ENCODE measurements around the gene HIGD1B. TPM values are rescaled to one million over a fixed set of nuclear protein-coding genes. Genes with fewer than 3 reads are reported as not detected.

HIGD1B gene
- total RNA-seq, 4 donors from 2014 or later, result 3.3 to 7.4 (median 4.9) TPM

DNA sequence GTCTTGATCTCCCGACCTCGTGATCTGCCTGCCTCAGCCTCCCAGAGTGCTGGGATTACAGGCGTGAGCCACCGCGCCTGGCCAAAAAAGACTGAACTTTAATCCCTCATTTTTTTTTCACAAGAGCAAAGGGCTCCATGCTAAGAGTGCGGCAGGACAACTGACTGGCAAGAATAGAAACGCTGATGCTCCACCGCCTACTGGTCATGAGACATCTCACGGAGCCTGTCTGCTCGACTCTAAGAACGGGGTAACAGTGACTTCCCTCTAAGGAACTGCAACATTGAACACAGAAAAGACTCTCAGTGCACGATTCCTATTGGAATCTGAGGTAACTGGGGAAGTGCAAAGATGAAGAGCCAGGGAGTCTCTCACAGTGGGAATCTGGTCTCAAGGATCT lies 23.9 kb downstream of the HIGD1B start:
- no peak for TF ChIP-seq POLR2A (IDR thresholded peaks at IDR 0.05; ENCODE audit: low read depth)
- no peak for TF ChIP-seq POLR2AphosphoS5 (IDR thresholded peaks at IDR 0.05)
- TF ChIP-seq, protein P1, sequence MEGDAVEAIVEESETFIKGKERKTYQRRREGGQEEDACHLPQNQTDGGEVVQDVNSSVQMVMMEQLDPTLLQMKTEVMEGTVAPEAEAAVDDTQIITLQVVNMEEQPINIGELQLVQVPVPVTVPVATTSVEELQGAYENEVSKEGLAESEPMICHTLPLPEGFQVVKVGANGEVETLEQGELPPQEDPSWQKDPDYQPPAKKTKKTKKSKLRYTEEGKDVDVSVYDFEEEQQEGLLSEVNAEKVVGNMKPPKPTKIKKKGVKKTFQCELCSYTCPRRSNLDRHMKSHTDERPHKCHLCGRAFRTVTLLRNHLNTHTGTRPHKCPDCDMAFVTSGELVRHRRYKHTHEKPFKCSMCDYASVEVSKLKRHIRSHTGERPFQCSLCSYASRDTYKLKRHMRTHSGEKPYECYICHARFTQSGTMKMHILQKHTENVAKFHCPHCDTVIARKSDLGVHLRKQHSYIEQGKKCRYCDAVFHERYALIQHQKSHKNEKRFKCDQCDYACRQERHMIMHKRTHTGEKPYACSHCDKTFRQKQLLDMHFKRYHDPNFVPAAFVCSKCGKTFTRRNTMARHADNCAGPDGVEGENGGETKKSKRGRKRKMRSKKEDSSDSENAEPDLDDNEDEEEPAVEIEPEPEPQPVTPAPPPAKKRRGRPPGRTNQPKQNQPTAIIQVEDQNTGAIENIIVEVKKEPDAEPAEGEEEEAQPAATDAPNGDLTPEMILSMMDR (IDR thresholded peaks at IDR 0.05), result no peak
- TF ChIP-seq EP300 (IDR thresholded peaks at IDR 0.05), result no peak
- peak overlapping the region in 2 of 4 donors; percentile 40 to 58 for H3K27ac ChIP-seq (replicated peaks in 1 of 4)
- 93% methylated on average over 12 of the region's 12 CpGs for WGBS

DNA sequence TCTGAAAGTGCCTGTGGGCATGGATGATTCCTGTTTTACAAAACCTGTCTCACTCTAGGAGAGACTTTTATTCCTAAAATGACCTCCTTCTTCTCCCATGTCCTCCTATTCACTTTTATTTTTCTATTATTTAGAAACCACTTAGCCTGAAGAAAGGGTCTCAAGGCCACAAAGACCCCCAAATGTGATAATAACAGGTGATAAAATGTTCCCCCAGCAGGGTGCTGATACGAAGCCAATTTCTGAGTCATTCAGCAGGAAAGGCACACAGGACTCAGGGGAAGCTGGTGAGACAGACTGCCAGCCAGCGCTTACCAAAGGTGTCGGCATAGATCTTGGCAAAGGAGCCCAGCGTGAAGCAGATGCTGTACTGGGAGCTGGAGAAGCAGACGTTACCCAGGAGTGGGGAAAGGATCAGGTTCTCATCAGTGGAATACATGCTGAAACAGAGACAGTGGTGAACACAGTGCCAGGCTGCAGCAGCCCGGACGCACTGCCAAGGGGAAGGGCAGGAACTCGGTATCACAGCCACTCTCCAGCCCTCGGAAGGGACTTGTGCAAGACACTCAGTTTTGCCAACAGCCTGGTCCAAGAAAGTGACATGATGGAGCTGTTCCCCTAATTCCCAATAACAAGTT lies 24.6 kb downstream of the HIGD1B start:
- no peaks in the 10 kb centered on the region for H3K9me3 ChIP-seq
- TF ChIP-seq EP300 (IDR thresholded peaks at IDR 0.05), result no peak
- TF ChIP-seq POLR2AphosphoS5 (IDR thresholded peaks at IDR 0.05), result no peak
- TF ChIP-seq, protein P1 (IDR thresholded peaks at IDR 0.05), result no peak
- no peak for TF ChIP-seq POLR2A (IDR thresholded peaks at IDR 0.05; ENCODE audit: low read depth)
- peak overlapping the region in 2 of 4 donors; percentile 40 to 58 for H3K27ac ChIP-seq (replicated peaks in 1 of 4)
- no peaks in the 10 kb centered on the region for H3K27me3 ChIP-seq
- peaks cover 35 to 96% (median 89%) of the 10 kb centered on the region in 4 donors for H3K36me3 ChIP-seq
- intact Hi-C loops (cut with DNase I), result no loop called here
- no peak overlapping the region for H3K4me3 ChIP-seq
- peak; percentile 93 for DNase-seq (ENCODE audit: extremely low spot score)
- WGBS, result 74% methylated on average over 9 of the region's 9 CpGs
- H3K4me1 ChIP-seq, result peaks cover 7 to 27% (median 13%) of the 10 kb centered on the region in 4 donors

More for the DNA sequence above, 23.9 kb downstream of the HIGD1B start:
- DNase-seq (ENCODE audit: extremely low spot score), result no peak
- intact Hi-C loops (cut with DNase I), result no loop called here
- H3K36me3 ChIP-seq, result peaks cover 35 to 96% (median 89%) of the 10 kb centered on the region in 4 donors
- no peaks in the 10 kb centered on the region for H3K27me3 ChIP-seq
- no peaks in the 10 kb centered on the region for H3K9me3 ChIP-seq
- H3K4me1 ChIP-seq, result peaks cover 7 to 27% (median 13%) of the 10 kb centered on the region in 4 donors
- no peak overlapping the region for H3K4me3 ChIP-seq

DNA sequence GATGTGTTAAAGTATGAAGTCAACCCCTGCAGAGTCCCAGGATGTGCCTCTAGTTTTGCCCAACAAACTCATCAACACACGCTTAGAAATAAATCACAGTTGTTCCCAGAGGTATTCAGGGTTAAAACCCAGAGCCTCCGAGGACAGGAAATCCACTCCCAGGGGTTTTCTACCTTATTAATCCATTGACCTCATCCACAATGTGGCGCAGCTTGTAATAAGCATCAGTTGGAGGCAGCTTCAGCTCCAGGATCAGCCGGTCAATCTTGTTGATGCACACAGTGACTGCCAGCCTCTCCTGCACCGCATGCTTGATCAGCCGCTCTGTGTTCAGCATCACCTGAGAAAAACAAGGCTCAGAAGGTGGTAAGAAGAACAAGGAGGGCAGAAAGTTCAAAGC lies 28.1 kb downstream of the HIGD1B start:
- no peak overlapping the region for H3K4me3 ChIP-seq
- no peak overlapping the region for H3K27ac ChIP-seq (replicated peaks in 1 of 4)
- TF ChIP-seq POLR2A (IDR thresholded peaks at IDR 0.05; ENCODE audit: low read depth) (no peak), POLR2AphosphoS5 (IDR thresholded peaks at IDR 0.05) (no peak), EP300 (IDR thresholded peaks at IDR 0.05) (no peak)
- TF ChIP-seq, protein P1 (IDR thresholded peaks at IDR 0.05), result no peak
- intact Hi-C loops (cut with DNase I), result no loop called here
- no peak for DNase-seq (ENCODE audit: extremely low spot score)
- H3K4me1 ChIP-seq, result peaks cover 0 to 21% (median 10%) of the 10 kb centered on the region in 4 donors
- WGBS, result 95% methylated on average over 6 of the region's 6 CpGs
- H3K36me3 ChIP-seq, result peaks cover 49 to 94% (median 86%) of the 10 kb centered on the region in 4 donors
- H3K9me3 ChIP-seq, result no peaks in the 10 kb centered on the region
- no peaks in the 10 kb centered on the region for H3K27me3 ChIP-seq

DNA sequence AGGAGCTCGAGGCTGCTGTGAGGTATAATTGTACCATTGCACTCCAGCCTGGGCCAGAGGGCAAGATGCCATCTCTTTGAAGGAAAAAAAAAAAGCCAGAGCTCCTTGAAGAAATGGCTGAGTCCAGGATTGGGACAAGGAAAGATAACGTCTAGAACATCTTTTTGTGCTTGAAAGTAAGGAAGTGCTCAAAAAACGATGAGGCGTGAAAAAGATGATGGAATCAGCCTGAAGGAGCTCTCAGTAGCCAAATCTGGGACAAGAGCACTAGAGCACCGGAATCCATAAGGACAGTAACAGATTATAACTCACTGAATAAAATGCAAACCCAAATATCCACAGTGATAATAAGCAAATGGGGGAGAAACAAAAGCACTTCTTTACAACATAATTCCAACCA lies 29.4 kb downstream of the HIGD1B start:
- H3K4me3 ChIP-seq, result no peak overlapping the region
- TF ChIP-seq, protein P1 (IDR thresholded peaks at IDR 0.05), result no peak
- TF ChIP-seq EP300 (IDR thresholded peaks at IDR 0.05) (no peak), POLR2AphosphoS5 (IDR thresholded peaks at IDR 0.05) (no peak)
- H3K4me1 ChIP-seq, result peaks cover 0 to 13% (median 6%) of the 10 kb centered on the region in 4 donors
- 84% methylated on average over 5 of the region's 5 CpGs for WGBS
- H3K36me3 ChIP-seq, result peaks cover 47 to 94% (median 84%) of the 10 kb centered on the region in 4 donors
- intact Hi-C loops (cut with DNase I), result no loop called here
- H3K27me3 ChIP-seq, result no peaks in the 10 kb centered on the region
- H3K9me3 ChIP-seq, result no peaks in the 10 kb centered on the region
- no peak for DNase-seq (ENCODE audit: extremely low spot score)
- no peak overlapping the region for H3K27ac ChIP-seq (replicated peaks in 1 of 4)

Data from esophagus muscularis mucosa (tissue), 4 donors.